HG03039 (cell line): Measurements from ENCODE around the gene SETX.
"Not testable (repeated sequence)": the region's sequence is repeated elsewhere in the genome, so short reads cannot be mapped to it uniquely, and the experiment has no call there.

Experiments
- ATAC-seq: cut with Tn5 transposase; IDR thresholded peaks from one replicate; pipeline ENCODE4 v1.9.1; 2021; ENCODE audit warnings: mild to moderate bottlenecking, moderate library complexity; ENCODE audit not compliant: unreplicated experiment

Gene SETX, protein sequence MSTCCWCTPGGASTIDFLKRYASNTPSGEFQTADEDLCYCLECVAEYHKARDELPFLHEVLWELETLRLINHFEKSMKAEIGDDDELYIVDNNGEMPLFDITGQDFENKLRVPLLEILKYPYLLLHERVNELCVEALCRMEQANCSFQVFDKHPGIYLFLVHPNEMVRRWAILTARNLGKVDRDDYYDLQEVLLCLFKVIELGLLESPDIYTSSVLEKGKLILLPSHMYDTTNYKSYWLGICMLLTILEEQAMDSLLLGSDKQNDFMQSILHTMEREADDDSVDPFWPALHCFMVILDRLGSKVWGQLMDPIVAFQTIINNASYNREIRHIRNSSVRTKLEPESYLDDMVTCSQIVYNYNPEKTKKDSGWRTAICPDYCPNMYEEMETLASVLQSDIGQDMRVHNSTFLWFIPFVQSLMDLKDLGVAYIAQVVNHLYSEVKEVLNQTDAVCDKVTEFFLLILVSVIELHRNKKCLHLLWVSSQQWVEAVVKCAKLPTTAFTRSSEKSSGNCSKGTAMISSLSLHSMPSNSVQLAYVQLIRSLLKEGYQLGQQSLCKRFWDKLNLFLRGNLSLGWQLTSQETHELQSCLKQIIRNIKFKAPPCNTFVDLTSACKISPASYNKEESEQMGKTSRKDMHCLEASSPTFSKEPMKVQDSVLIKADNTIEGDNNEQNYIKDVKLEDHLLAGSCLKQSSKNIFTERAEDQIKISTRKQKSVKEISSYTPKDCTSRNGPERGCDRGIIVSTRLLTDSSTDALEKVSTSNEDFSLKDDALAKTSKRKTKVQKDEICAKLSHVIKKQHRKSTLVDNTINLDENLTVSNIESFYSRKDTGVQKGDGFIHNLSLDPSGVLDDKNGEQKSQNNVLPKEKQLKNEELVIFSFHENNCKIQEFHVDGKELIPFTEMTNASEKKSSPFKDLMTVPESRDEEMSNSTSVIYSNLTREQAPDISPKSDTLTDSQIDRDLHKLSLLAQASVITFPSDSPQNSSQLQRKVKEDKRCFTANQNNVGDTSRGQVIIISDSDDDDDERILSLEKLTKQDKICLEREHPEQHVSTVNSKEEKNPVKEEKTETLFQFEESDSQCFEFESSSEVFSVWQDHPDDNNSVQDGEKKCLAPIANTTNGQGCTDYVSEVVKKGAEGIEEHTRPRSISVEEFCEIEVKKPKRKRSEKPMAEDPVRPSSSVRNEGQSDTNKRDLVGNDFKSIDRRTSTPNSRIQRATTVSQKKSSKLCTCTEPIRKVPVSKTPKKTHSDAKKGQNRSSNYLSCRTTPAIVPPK (N-terminal part only)

DNA sequence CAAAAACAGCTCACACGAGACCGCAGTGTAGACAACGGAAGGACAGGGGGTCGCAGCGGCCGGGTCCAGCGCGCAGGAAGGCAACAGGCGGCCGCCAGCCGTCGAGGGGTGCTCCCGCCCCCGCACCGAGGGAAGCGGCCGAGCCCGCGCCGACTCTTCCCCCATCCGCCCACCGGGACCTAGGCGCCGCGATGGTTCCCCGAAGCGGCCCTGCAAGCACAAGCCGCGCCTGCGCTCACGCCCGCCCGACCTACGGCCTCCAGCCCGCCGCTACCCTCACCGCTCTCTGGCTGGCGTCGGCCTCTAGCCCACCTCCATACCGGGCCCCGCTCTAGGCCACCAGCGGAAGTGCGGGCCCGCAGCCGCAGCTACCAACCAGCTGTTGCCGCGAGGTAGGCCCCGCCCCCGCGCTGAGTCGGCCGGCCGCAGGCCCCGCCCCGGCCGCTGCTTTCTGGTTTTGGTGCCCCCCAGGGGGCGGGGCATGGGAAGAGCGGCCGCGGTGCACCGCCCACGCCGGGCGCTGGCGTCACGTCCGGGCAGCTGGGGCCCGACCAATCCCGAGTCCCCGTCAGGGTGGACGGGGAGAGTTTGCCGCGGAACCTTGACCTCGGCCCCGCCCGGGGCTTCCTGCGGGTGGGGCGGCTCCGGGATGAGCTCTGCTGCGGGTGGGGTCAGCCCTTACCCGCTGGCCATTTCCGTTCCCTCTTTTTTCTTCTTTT is at the start of gene SETX:
Gene SETX, minus strand, starts transcription at position 350 of the 719 bp plus-strand sequence. CDS start 5,558 bp downstream, outside the sequence.
- ATAC-seq = peak; percentile 87

DNA sequence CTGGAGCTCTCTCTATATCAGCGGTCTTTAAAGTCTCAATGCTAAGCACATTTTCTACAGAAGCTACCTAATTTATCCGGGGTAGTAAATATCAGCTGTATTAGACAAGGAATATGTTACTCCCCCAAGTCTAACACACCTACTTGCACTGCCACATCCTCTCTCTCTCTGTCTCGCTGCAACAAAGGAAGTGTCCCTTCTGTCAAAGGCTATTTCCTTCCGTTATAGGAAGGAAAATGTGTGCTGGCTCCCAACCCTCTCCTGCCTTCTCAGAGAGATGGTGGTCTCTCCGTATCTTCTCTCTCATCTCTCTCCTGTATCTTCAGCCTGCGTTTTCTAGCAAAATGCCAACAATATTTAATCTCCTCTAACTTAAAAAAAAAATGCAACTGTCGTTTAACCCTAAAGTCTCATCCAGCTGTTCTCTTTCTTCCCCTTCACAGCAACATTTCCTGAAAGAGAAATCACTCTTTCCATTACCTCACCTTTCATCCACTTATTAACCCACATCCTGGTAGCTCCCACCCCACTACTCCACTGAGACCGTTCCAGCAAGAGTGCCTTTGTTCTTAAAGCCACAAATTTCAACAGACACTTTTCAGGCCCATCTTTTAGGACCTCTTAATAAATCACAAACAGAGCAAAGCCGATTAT is 49.6 kb upstream of the SETX start:
- no peak for ATAC-seq

DNA sequence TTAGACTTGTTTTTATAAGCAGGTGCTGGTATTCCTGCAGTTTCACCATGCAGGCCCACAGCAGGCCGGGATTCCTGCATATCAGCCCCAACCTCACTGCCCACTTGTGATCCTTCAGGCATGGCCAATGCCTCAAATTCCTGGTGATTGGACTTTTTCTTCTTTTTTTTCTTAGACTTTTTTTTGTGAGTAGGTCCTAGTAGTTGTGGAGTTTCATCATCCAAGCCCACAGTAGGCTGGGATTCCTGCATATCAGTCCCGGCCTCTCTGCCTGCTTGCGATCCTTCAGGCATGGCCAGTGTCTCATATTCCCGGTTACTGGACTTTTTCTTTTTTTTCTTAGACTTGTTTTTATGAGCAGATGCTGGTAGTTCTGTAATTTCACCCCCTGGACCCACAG is 47.0 kb upstream of the SETX start:
- no peak for ATAC-seq

DNA sequence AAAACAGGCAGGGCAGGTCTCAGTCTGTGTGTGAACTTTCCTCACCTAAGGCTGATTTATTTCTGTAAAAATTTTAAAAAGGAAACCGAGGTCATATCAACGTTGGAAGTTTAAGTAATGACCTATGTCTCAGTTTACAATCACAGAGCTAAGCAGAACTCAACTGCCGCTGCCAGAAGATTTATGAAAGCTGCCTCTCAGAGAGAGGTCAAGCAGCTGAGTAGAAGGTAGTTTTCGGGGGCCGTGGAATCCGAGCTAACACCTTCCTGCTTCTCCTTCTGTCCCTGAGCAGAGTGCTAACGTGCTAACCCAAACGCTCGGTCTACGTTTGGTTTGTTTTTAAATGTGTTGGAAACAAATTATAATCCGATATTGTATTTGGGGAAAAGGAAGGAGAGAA is 40.8 kb upstream of the SETX start:
- no peak for ATAC-seq

DNA sequence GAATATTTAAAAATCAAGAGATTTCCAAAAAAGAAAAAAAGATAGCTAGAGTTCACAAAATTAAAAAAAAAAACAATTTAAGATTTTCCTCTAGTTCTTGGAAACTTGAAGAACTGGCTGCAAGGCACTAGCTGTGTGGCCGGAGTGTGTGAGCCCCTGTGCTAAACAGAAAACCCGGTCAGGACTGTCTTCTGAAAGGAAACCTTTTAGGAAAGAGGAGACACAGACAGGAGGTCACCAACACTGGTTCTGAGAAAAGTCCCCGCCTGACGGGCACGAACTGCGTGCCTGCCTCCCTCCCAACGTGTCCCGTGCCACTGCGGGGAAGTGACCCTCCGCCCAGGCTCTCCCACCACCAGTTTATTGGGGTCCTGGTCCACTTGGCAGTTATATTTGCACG is 36.7 kb upstream of the SETX start:
- no peak for ATAC-seq

DNA sequence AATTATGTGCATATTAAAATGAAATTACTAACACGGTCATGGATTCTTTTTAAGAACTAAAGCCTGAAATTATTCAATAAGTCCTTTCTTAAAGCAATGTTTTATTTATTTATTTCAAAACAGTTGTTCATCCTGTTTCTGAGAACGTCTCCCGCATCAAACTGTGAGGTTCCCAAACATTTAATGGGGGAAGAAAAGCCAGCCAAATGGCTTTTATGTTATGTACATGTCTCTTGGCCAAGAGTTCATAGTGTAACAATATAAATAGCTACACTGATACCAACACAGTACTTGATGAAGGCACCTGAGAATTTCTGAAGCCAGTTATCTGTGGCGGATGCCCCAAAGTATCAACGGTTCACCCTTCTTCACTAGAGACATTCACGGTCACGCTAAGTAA is 36.2 kb upstream of the SETX start:
- no peak for ATAC-seq

DNA sequence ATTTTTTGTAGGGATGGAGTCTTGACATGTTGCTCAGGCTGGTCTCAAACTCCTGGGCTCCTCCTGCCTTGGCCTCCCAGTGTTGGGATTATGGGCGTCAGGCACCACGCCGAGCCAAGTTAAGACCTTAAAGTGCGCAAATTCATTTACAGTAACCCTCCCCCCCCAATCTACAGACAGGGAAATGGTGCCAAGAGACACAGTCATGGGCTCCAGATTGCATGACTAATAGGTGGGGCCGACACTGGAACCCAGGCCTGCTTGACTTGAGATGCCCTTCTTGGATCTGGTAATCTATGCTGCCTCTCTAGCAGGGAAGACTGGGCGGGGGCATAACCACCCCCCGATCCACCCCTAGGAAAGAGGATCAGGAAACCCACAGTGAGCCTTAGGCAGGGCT is 32.3 kb upstream of the SETX start:
- no peak for ATAC-seq

DNA sequence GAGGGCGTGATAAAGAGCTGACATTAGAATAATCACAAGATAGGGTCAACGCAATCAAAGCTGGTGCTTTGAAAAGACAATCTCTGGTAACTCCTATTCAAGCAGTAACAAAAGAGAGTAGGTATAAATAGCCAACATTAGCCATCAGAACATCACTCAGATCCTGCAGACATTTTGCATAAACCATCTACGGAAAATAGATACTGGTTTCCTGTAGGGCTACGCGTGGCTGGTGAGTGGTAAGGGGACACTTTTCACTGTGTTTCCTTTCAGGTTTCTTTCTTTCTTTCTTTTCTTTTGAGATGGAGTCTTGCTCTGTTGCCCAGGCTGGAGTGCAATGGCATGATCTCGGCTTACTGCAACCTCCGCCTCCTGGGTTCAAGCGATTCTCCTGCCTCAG is 29.6 kb upstream of the SETX start:
- ATAC-seq = no peak

DNA sequence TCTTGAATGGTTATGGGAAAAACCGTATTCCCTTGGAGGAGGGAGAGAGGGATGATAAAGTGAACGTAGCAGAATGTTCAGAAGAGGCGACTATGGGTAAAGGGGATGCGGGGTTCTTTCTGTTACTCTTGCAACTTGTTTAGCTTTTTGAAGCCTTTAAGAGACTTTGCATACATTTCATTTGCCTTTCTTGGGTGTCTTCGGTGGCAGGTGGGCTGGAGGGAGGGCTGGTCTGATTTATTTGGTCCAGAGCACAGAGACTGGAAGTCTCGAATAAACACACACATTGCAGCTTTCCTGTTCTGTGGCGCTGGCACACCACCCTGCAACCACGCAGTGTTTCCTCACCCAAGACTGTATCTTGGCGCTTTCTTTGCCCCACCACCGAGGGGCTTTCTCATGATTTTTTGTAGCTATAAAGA is 28.7 kb upstream of the SETX start:
- ATAC-seq = no peak

DNA sequence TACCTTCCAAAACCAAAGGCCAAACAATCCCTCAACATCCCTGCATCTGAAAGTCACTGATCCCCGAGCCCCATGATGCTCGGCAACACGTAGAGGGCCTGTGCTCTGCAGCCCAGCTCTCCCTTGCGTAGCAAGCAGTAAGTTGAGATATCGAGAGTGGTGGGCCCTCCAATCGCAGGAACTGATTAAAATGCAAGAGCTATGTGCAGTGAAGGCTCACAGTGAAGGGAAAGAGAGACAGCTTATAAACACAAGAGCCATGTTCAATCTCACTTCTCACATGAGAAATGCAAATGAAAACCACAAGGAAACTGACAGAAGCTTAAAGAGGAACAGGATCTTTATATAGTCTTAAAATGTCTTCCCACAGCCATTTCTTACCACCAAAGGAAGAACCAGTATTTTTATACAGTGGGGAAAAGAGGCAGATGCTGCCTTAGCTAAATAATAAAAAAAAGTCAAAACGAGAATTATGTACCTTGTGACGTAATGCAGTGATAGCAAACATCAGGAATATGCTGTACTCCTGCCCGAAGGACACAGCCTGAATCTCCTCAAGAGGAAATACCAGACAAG is 27.3 kb upstream of the SETX start:
- ATAC-seq = peak; percentile 55

DNA sequence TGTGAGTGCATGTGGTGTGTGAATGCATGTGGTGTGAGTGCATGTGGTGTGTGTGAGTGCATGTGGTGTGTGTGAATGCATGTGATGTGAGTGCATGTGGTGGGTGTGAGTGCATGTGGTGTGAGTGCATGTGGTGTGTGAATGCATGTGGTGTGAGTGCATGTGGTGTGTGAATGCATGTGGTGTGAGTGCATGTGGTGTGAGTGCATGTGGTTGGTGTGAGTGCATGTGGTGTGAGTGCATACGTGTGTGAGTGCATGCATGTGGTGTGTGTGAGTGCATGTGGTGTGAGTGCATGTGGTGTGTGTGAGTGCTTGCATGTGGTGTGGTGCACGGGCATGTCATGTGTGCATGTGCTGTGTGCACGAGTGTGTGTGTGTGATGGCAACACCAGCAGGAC is 23.6 kb upstream of the SETX start:
- ATAC-seq = not testable (repeated sequence)

DNA sequence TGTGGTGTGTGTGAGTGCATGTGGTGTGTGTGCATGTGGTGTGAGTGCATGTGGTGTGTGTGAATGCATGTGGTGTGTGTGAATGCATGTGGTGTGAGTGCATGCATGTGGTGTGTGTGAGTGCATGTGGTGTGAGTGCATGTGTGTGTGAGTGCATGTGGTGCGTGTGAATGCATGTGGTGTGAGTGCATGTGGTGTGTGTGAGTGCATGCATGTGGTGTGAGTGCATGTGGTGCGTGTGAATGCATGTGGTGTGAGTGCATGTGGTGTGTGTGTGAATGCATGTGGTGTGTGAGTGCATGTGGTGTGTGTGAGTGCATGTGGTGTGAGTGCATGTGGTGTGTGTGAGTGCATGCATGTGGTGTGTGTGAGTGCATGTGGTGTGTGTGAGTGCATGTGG is 23.0 kb upstream of the SETX start:
- ATAC-seq = not testable (repeated sequence)

DNA sequence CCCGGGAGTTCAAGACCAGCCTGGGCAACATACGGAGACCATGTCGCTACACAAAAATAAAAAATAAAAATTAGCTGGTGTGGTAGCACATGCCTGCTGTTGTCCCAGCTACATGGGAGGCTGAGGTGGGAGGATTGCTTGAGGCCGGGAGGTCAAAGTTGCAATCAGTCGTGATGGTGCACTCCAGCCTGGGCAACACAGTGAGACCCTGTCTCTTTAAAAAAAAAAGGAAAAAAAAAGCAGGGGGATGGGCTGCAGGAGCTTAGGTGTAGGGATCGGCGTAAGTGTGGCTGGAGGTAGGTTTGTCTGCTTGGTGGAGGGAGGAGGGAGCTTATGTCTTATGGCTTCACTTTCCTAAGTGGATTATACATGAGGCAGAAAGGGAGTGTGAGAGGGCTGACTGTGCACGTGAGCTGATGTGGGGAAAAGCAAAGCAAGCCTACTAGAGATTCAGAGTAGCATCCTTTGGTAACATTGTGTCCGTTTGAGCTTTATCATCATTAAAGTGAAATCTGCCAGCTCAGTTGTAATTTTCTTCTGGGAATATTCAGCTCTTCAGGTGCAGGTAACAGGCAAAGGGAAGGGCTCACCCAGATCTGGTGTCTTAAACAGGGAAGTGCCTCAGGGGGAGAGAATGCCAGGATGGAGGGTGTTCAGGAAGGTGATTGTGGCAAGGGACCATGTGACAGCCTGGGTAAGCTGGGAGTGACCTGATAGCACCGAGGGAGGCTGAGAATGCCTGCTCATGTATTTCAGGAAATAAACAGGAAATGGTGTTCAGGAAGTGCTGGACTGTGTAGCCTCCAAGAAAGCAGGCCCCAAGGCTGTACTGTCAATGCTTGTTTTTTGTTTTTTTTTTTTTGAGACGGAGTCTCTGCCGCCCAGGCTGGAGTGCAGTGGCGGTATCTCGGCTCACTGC is 17.6 kb upstream of the SETX start:
- no peak for ATAC-seq

DNA sequence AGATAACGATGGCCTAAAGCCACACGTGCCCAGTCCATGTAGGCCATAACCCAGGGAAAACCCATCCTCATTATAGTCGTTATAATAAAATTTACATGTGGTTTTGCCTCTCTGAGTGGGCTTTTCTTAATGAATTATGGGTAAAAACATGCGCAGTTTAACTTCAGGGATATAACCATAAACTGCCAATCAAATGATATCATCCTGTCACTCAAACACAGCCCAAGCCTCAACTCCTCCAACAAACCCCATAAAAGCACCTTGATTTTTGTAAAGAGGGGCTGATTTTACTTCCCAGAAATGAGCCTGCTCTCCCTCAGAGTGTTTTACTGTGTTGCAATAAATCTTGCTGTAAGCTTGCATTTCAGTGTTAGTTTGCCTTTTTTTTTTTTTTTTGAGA is 15.8 kb upstream of the SETX start:
- no peak for ATAC-seq

DNA sequence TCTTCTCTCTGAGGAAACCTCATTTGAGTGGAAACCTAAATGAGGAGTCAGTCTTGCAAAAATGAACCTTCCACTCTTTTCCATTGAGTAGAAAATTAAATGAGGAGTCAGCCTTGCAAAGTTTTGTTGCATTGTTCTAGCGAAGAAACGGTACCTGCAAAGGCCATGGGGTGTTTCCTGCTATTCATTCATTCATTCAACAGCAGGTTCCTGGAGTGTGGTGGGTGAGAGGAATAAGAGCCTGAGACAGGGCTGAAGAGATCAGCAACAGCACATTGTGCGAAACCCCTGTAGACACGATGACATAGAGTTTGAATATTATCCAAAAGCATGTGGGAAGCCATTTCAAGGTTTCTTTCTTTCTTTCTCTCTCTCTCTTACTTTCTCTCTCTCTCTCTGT is 14.6 kb upstream of the SETX start:
- ATAC-seq = no peak

DNA sequence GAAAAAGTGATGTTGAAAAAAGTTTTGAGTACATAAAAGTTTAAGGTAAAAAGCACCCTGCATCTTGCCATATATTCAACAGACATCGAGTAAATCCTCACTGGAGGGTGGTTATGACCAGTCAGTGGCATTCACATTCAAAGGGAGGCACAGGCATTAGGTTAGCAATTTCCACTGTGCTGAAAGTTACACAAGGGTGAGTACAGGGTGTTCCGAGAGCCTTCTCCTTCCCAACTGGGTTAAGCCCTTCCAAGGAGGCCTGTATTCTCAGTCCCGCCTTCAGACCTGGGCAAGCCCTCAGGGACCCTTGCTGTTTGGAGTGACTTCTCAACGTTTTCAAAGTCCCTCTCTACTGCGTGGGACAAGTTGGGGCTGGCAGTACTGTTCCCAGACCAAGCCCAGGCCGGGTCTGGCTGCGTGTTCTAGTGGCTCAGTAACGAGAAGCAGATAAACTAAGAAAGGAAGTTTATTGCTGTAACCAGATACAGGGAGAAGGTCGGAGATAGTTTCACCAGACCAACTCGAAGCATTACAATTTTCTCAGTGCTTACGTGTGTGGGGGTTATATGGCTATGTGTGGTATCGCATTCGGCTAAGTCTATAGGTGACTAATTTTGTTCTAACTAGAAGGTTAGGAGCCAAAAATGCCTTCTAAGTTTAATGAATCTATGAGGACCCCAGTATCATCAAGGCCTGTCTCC is 13.0 kb upstream of the SETX start:
- no peak for ATAC-seq

DNA sequence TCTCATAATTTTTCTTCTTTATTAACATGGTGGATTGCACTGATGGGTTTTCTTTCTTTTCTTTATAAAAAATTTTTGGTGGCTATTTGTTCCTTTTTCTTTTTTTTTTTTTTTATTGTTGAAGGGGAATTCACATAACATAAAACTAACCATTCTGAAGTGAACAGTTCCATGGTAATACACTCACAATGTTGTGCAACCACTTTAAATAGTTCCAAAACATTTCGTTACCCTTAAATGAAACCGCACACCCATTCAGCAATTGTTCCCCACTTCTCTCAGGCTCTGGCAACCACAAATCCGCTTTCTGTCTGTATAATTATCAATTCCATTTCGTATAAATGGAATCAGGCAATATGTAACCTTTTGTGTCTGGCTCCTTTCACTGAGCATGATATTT is 11.7 kb upstream of the SETX start:
- no peak for ATAC-seq

DNA sequence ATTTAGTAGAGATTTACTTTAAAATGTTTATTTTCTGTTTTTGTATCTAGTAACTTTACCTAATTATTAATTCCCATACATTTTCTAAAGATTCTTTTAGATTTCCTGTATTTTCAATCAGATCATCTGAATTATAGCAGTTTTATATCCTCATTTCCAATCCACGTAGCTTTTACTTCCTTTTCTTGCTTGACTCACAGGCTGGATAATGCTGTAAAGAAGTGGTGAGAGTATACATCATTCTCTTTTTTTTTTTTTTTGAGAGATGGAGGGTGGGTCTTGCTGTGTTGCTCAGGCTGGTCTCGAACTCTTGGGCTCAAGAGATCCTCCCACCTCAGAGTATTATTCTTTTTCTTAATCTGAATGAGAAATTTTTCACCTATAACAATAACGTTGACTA is 11.2 kb upstream of the SETX start:
- no peak for ATAC-seq
